GM12878 (cell line): ENCODE measurements around the gene TLK2. TPM values are rescaled to one million over a fixed set of nuclear protein-coding genes. Genes with fewer than 3 reads are reported as not detected.

Experiments
- ATAC-seq: fragments of 200-7000 bp; cut with Tn5 transposase; 3 replicates; pipeline ENCODE4 v1.9.1; 2020; ENCODE audit warnings: mild to moderate bottlenecking, moderate library complexity
- BruUV-seq: library from RNA; stranded (reverse); fragments of 400-500 nt; replicated peaks from 2 replicates; lab custom pipeline; 2021; lab: Mats Ljungman, UMichigan
- CTCF ChIA-PET: fragments of 300-600 bp; sonication (Branson Sonifier 250); formaldehyde crosslinking; extraction: SDS; loops from one replicate; lab custom pipeline; 2021; ENCODE audit warnings: inconsistent platforms; lab: Yijun Ruan, JAX
- POLR2A ChIA-PET: fragments of 350-600 bp; formaldehyde crosslinking; extraction: SDS; loops from one replicate; lab custom pipeline; 2021; ENCODE audit warnings: inconsistent platforms; lab: Charles Lee
- RAD21 ChIA-PET: fragments of 300-600 bp; sonication (Branson Sonifier 250); formaldehyde crosslinking; loops from one replicate; lab custom pipeline; 2023; ENCODE audit warnings: antibody characterized with exemption; ENCODE audit not compliant: unreplicated experiment; lab: Charles Lee
- SMC1A ChIA-PET: fragments of 300-600 bp; sonication (Branson Sonifier 250); formaldehyde crosslinking; loops from one replicate; lab custom pipeline; 2023; ENCODE audit not compliant: unreplicated experiment, uncharacterized antibody; lab: Charles Lee
- DNase-seq: peaks from one replicate; pipeline ENCODE4 v3.0.0-alpha.2; 2011; ENCODE audit warnings: low read depth, low spot score
- FAIRE-seq: peaks from 3 replicates; lab custom pipeline; 2011; peaks lifted over from hg19 to GRCh38; lab: Jason Lieb, UNC
- H2AFZ ChIP-seq: 2 replicates; pipeline ENCODE4 v1.6.0; 2011; ENCODE audit warnings: low read depth, low read length, control low read depth; ENCODE audit not compliant: control insufficient read depth
- H3K27ac ChIP-seq: 2 replicates; pipeline ENCODE4 v1.5.1; 2011; ENCODE audit warnings: control low read depth; ENCODE audit not compliant: control insufficient read depth, insufficient read depth
- H3K27me3 ChIP-seq, 2 experiments: replicated peaks in 1 of 2; 2 replicates each; pipeline versions ENCODE4 v1.6.0 to v1.6.1; 2011; ENCODE audit warnings: low read length in 1 of 2; ENCODE audit not compliant: control insufficient read depth in 2 of 2, insufficient read depth in 2 of 2
- H3K36me3 ChIP-seq, 2 experiments: 2 replicates each; pipeline ENCODE4 v1.5.1; 2011; ENCODE audit warnings: low read length in 1 of 2; ENCODE audit not compliant: control insufficient read depth in 2 of 2, insufficient read depth in 2 of 2
- H3K4me1 ChIP-seq: 2 replicates; pipeline ENCODE4 v1.6.1; 2011; ENCODE audit warnings: mild to moderate bottlenecking, low read length, moderate library complexity, mixed read lengths; ENCODE audit not compliant: control insufficient read depth, insufficient read depth
- H3K4me2 ChIP-seq: 2 replicates; pipeline ENCODE4 v1.6.0; 2011; ENCODE audit warnings: control low read depth; ENCODE audit not compliant: control insufficient read depth, insufficient read depth
- H3K4me3 ChIP-seq: fragments of 200-600 bp; sonication (generic); 2 replicates; pipeline ENCODE4 v1.5.1; 2016
- H3K79me2 ChIP-seq: 2 replicates; pipeline ENCODE4 v1.6.0; 2011; ENCODE audit warnings: low read length; ENCODE audit not compliant: control insufficient read depth, insufficient read depth
- H3K9ac ChIP-seq: 2 replicates; pipeline ENCODE4 v1.8.0; 2011; ENCODE audit warnings: low read length, control low read depth, mixed read lengths; ENCODE audit not compliant: control insufficient read depth, insufficient read depth
- H3K9me3 ChIP-seq: replicated peaks from 3 replicates; pipeline ENCODE4 v1.5.1; 2011; ENCODE audit warnings: mild to moderate bottlenecking, low read length; ENCODE audit not compliant: control insufficient read depth, insufficient read depth
- H4K20me1 ChIP-seq: 2 replicates; pipeline ENCODE4 v1.6.0; 2011; ENCODE audit not compliant: control insufficient read depth, insufficient read depth
- ATF7 ChIP-seq: fragments of 450-650 bp; IDR thresholded peaks from 2 replicates; pipeline ENCODE4 v1.6.1; 2016; ENCODE audit warnings: low read depth, mild to moderate bottlenecking
- CEBPB ChIP-seq, 2 experiments: fragments of 150-350 bp in 1 of 2; IDR thresholded peaks; 2 replicates each; pipeline ENCODE4 v1.6.1; 2012 to 2014; ENCODE audit warnings: low read depth in 2 of 2, low read length in 2 of 2, borderline replicate concordance in 1 of 2, inconsistent platforms in 1 of 2
- EED ChIP-seq: sonication (generic); IDR thresholded peaks from 2 replicates; pipeline ENCODE4 v1.6.1; 2016; ENCODE audit warnings: antibody characterized with exemption, low read depth
- ETV6 ChIP-seq, 2 experiments: fragments of 450-650 bp in 1 of 2; IDR thresholded peaks in 1 of 2; conservative IDR thresholded peaks in 1 of 2; 2 replicates each; pipeline ENCODE4 v1.6.1; 2014; ENCODE audit warnings: antibody characterized with exemption in 1 of 2, borderline replicate concordance in 1 of 2, low read depth in 1 of 2, mild to moderate bottlenecking in 1 of 2, moderate library complexity in 1 of 2
- GATAD2B ChIP-seq: fragments of 450-650 bp; conservative IDR thresholded peaks from 2 replicates; pipeline ENCODE4 v1.6.1; 2017; ENCODE audit warnings: low read depth, mild to moderate bottlenecking, moderate library complexity
- NKRF ChIP-seq: fragments of 450-650 bp; conservative IDR thresholded peaks from 2 replicates; pipeline ENCODE4 v1.6.1; 2017; ENCODE audit warnings: mild to moderate bottlenecking, moderate library complexity
- RAD21 ChIP-seq: IDR thresholded peaks from 2 replicates; pipeline ENCODE4 v1.6.1; 2011; ENCODE audit warnings: mild to moderate bottlenecking, low read depth, low read length, moderate library complexity; ENCODE audit not compliant: insufficient read depth
- SREBF1 ChIP-seq: IDR thresholded peaks from 2 replicates; pipeline ENCODE4 v1.6.1; 2012; ENCODE audit warnings: mild to moderate bottlenecking, low read length
- SRF ChIP-seq, 2 experiments: IDR thresholded peaks; 2 replicates each; pipeline ENCODE4 v1.6.1; 2011; ENCODE audit warnings: low read depth in 2 of 2, low read length in 2 of 2, mild to moderate bottlenecking in 1 of 2, moderate library complexity in 1 of 2
- ZBTB40 ChIP-seq: fragments of 450-650 bp; IDR thresholded peaks from 2 replicates; pipeline ENCODE4 v1.6.1; 2016; ENCODE audit warnings: mild to moderate bottlenecking, moderate library complexity, borderline replicate concordance
- WGBS: methylation state at CpG from one replicate; pipeline ENCODE4 v1.1.6; 2016; ENCODE audit warnings: low lambda C conversion rate; ENCODE audit not compliant: insufficient replicate concordance, insufficient coverage; ENCODE audit errors: missing lambda C conversion rate; 5-methylcytosine and 5-hydroxymethylcytosine counted together
- in situ Hi-C: fragments of 300-500 bp; cut with MboI; formaldehyde crosslinking; loops from 9 replicates; pipeline ENCODE4 v1.14.3; 2018; ENCODE audit warnings: mixed read lengths
- intact Hi-C: fragments of 100-400 bp; cut with micrococcal nuclease; formaldehyde crosslinking; loops from one replicate; pipeline ENCODE4 v1.14.2; 2022; ENCODE audit not compliant: unreplicated experiment
- polyA plus RNA-seq, 11 experiments: library from polyadenylated mRNA; depleted of rRNA in 4 of 11; unstranded in 6 of 11; stranded (reverse) in 5 of 11; fragments of >200 nt; fragmentation: Nextera tagmentation in 4 of 11; fragmentation: Illumina TruSeq in 1 of 11; extraction: Ambion mirVana in 4 of 11; extraction: Trizol in 1 of 11; gene quantifications; 1 replicate in 1 of 11; 2 replicates in 10 of 11; pipeline versions ENCODE4 v1.2.1 to v1.2.3, GENCODE V29; 2011 to 2016; ENCODE audit warnings: inconsistent platforms in 2 of 11, missing spikeins in 2 of 11, low read depth in 1 of 11
- total RNA-seq, 4 experiments: library from RNA; depleted of rRNA in 3 of 4; stranded (reverse); fragments of >200 nt in 3 of 4; fragmentation: Illumina TruSeq in 1 of 4; extraction: Trizol in 1 of 4; gene quantifications; 2 replicates each; pipeline versions ENCODE4 v1.2.1 to v1.2.3, GENCODE V29; 2013 to 2021
- TF ChIP-seq, protein P1 (sequence below): fragments of 450-650 bp; IDR thresholded peaks from 2 replicates; pipeline ENCODE4 v1.6.1; 2018; ENCODE audit warnings: borderline replicate concordance, mild to moderate bottlenecking; ENCODE audit not compliant: partially characterized antibody

TLK2 gene
- total and polyA plus RNA-seq, 10 of the 15 experiments (the other 5 are each of a cell fraction or from before 2014, with no cell fraction given) = 12.1 to 51.2 (median 27.5) TPM

DNA sequence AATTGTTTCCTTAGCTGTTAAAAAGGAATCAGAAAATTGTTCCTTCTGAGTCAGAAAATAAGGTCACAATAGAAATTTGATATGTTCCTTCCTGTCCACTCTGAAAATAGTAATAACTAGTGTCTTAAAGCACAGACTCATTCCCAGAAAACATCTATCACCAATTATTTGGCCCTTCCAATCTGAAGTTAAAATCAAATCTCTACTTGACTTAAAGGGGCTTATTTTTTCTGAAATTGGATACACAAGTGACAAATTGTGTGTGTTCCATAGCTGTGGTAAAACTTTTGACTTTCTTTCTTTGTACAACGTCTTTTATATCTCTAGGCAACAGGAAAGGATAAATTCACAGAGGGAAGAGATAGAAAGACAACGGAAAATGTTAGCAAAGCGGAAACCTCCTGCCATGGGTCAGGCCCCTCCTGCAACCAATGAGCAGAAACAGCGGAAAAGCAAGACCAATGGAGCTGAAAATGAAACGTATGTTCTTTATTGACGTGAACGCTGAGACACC, 94.3 kb downstream of the TLK2 start:
- Histone ChIP-seq H2AFZ (no peak overlapping the region), H3K4me1 (no peaks in the 10 kb centered on the region), H3K27me3 (no peaks in the 10 kb centered on the region), H4K20me1 (no peaks in the 10 kb centered on the region), H3K4me2 (no peak overlapping the region), H3K9ac (no peak overlapping the region), H3K27ac (no peak overlapping the region), H3K79me2 (no peaks in the 10 kb centered on the region), H3K36me3 (peaks cover 0 to 17% of the 10 kb centered on the region in 2 experiments), H3K4me3 (no peak overlapping the region), H3K9me3 (no peaks in the 10 kb centered on the region)
- DNase-seq (no peak), ATAC-seq (no peak), FAIRE-seq (peak; percentile 85)
- in situ Hi-C loops = no loop called here
- ChIA-PET SMC1A (no interaction called here), CTCF (interaction anchor here (1.1 to 1.2 kb wide), 2 partner anchors 13 to 152 kb away, joined by 3 read pairs; no protein-coding TSS in a partner anchor), RAD21 (no interaction called here), POLR2A (no interaction called here)
- BruUV-seq = no TSS peak
- over 99% methylated on average over 7 of the region's 7 CpGs for WGBS
- intact Hi-C loops = no loop called here
- TF ChIP-seq SRF (IDR thresholded peaks at IDR 0.05; ENCODE audit: low read depth in 2 of 2, low read length in 2 of 2) (no peak), CEBPB (IDR thresholded peaks at IDR 0.05; ENCODE audit: borderline replicate concordance in 1 of 2, low read depth in 2 of 2, low read length in 2 of 2) (no peak), GATAD2B (no peak), RAD21 (no peak), ATF7 (no peak), SREBF1 (no peak), ZBTB40 (no peak), ETV6 (conservative IDR thresholded peaks at IDR 0.05 in 1 of 2, IDR thresholded peaks at IDR 0.05 in 1 of 2; ENCODE audit: borderline replicate concordance in 1 of 2, low read depth in 1 of 2) (no peak), NKRF (no peak), EED (no peak)
- TF ChIP-seq, protein P1, sequence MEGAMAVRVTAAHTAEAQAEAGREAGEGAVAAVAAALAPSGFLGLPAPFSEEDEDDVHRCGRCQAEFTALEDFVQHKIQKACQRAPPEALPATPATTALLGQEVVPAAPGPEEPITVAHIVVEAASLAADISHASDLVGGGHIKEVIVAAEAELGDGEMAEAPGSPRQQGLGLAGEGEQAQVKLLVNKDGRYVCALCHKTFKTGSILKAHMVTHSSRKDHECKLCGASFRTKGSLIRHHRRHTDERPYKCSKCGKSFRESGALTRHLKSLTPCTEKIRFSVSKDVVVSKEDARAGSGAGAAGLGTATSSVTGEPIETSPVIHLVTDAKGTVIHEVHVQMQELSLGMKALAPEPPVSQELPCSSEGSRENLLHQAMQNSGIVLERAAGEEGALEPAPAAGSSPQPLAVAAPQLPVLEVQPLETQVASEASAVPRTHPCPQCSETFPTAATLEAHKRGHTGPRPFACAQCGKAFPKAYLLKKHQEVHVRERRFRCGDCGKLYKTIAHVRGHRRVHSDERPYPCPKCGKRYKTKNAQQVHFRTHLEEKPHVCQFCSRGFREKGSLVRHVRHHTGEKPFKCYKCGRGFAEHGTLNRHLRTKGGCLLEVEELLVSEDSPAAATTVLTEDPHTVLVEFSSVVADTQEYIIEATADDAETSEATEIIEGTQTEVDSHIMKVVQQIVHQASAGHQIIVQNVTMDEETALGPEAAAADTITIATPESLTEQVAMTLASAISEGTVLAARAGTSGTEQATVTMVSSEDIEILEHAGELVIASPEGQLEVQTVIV = no peak
